ENCODE measurements around the gene RFX7.
A peak's percentile ranks its signal among the peaks of the same experiment; 100 is the strongest.

RFX7 gene

DNA sequence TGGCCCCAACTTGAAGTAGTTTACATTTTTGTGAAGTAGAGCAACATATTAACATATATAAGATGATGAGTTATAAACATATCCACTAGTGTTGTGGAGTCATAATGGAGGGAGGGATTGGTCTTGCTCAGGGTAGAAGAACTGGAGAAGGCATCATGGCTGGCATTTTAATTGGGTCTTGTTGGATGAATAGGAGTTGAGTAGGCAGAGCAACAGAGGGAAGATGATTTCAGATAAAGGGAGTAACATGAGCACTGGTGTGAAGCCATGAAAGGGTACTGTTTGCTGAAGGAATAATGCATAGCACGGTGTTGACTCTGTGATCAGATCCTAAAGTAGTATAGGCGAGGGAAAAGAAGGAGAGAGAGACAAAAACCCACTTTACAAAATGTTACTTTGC is 3.6 kb upstream of the RFX7 start:
- H3K27ac ChIP-seq, result no peak overlapping the region
- no peaks in the 10 kb centered on the region for H3K9me3 ChIP-seq (ENCODE audit: low read depth, low read length)
- DNase-seq (ENCODE audit: low read depth, low spot score), result no peak
- H3K9ac ChIP-seq (ENCODE audit: insufficient read length), result no peak overlapping the region
- no peak for TF ChIP-seq FOXP2 (optimal IDR thresholded peaks at IDR 0.05; ENCODE audit: control extremely low read depth, extremely low read length, insufficient read depth)
- TF ChIP-seq POLR2AphosphoS5 (IDR thresholded peaks at IDR 0.05; ENCODE audit: borderline replicate concordance, low read depth, low read length), result no peak
- H3K4me3 ChIP-seq, result no peak overlapping the region
- no peaks in the 10 kb centered on the region for H3K36me3 ChIP-seq (ENCODE audit: insufficient read depth, low read length)

DNA sequence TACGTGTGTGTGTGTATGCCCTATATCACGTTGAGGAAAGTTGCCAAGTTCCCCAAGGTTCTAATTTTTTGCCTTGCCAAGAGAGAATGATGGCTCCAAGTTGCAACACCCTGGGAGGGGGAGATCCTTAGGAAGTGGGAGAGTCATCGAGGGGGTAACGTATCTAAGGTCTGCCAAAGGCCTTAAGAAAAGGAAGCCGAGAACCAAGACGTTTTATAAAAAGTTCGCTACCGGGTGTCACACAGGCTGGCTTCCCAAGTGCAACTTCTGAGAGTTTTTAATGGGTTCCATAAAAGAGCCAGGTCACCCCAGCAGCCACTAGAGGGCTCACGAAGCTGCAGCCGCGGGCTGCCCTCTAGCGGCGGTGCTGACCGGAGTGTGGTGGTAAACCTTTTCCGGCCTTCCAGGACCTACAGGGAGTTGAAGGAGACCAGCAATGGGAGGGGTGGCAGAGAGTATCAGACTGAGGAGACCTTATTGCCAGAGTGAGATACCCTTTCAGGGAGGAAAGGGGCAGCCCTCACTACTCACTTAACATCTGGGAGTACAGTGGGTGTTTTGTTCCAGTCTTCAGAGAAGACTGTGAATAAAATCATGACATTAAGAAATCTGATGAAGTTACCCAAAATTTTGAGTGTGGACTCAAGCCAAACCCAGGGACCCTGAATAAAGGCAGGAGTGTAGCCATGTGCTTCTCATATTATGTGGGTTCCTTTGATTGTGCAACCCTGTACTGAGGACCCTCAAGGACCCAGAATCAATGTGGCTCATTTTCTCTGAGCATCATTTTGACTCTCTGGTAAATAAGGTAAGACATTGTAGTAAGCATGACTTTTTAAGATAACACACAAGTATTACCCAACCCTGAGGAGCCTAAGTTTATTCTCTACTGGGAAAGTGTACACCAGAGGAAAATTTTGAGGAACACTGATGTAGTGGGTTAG is 2.5 kb upstream of the RFX7 start:
- Histone ChIP-seq H3K36me3 (ENCODE audit: insufficient read depth, low read length) (no peaks in the 10 kb centered on the region), H3K27ac (peak overlapping the region; percentile 53), H3K4me3 (peak overlapping the region; percentile 77), H3K9ac (ENCODE audit: insufficient read length) (peak overlapping the region; percentile 57), H3K9me3 (ENCODE audit: low read depth, low read length) (no peaks in the 10 kb centered on the region)
- peak; percentile 70 for DNase-seq (ENCODE audit: low read depth, low spot score)
- TF ChIP-seq POLR2AphosphoS5 (IDR thresholded peaks at IDR 0.05; ENCODE audit: borderline replicate concordance, low read depth, low read length) (peak; percentile 64), EZH2 (IDR thresholded peaks at IDR 0.05) (no peak)

DNA sequence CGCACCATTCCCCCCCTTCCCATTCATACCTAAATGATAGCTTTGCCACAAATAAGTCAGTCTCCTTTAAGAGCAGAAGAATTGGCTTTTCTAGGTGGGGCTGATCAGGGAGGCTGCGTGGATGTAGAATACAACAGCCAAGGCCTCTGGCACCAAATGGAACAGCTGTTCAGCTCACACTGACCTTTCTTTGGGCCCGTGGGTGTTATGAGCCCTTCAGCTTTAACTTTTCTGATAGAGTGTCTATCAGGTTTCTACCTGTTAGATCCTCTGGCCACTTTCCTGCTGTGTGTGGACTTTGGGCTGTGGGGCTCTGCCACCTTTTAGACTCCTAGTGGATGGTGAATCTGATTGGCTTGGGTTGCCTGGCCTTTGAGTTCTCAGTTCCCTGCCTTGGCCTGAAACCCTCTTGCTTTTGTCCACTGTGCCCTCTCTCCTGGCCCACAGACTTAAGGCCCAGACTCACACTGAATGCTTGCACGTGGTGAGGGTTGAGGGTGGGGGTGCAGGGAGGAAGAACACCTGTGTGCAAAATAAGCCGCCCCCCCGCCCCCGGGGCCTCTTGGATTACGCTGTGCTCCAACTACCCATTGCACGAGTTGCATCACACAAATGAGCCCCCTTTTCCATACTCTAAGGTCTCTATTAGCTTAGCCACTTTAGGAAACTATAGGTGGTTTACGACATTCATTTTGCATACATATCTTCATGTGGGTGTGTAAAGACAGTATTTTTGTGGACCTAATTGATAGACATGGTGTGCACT is 1.3 kb upstream of the RFX7 start:
- DNase-seq (ENCODE audit: low read depth, low spot score), result no peak
- no peak for TF ChIP-seq EZH2 (IDR thresholded peaks at IDR 0.05)
- no peak for TF ChIP-seq FOXP2 (optimal IDR thresholded peaks at IDR 0.05; ENCODE audit: control extremely low read depth, extremely low read length, insufficient read depth)
- no peak for TF ChIP-seq POLR2AphosphoS5 (IDR thresholded peaks at IDR 0.05; ENCODE audit: borderline replicate concordance, low read depth, low read length)
- H3K4me3 ChIP-seq, result peak overlapping the region; percentile 77
- H3K36me3 ChIP-seq (ENCODE audit: insufficient read depth, low read length), result no peaks in the 10 kb centered on the region
- no peak overlapping the region for H3K9ac ChIP-seq (ENCODE audit: insufficient read length)
- H3K9me3 ChIP-seq (ENCODE audit: low read depth, low read length), result no peaks in the 10 kb centered on the region
- peak overlapping the region; percentile 53 for H3K27ac ChIP-seq

DNA sequence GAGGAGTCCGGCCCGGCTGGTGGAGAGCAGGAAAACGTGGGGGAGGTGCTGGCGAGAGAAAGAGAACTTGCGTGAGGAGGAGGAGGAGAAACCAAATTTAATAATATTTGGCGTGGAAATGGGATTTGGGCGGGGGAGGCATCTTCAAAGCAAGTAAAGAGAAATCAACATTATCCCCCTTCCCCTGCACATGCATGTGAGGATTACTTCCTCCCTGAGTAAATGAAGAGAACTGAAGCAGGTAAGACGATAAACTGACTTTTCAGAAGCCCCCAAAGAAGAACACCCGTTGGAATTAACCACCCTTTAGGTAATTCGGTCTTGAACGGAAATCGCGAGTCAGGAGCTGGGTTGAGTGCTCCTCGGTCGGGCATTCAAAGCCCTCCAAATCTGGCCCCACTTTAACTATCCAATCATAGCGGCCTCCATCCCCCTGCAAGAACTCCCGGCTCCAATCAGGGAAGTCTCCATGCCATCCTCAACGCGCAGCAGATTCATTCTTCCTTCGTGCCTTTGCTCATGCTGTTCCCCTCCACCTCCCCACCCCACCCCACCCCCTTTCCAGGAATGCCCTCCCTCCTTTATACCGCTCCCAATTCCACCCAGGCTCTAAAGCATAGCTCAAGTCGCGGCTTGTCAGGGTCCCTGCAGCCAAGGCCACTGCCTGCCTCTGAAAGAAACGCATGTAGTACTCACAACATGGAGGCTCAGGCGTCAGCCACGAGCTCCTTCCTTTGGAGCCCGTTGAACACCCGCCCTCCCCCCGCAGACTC is 545 bp upstream of the RFX7 start:
- no peak for DNase-seq (ENCODE audit: low read depth, low spot score)
- H3K9ac ChIP-seq (ENCODE audit: insufficient read length), result no peak overlapping the region
- H3K36me3 ChIP-seq (ENCODE audit: insufficient read depth, low read length), result no peaks in the 10 kb centered on the region

DNA sequence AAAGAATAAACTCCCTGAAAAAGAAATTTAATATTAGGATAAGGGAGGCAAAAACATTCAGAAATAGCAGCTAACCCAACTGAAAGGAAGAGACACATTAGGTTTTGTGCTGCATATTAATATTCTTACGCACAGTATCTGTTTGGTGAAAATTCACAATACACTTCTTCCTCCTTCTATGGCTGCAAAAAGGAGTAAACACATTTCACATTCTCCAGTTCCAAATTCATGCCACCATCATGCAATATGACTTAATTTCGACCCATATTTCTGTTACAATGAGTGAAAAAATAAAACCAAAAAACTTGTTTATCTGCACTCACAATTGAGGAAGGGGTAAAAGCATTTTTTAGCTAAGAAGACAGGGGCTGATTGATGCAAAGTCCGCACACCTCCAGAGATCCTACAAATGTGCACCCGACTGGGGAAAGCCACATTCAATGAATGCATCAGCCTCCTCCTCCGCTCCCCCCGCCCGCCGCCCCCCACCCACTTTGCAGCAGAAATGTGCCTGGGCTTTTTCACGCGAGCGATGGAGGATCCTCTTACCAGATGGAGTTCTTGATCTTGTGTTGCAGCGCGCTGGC is 1.0 kb downstream of the RFX7 start:
- peak overlapping the region; percentile 90 for H3K4me3 ChIP-seq
- no peak for DNase-seq (ENCODE audit: low read depth, low spot score)
- H3K27ac ChIP-seq, result peak overlapping the region; percentile 16; the same call in 1 of the 2 replicates
- H3K36me3 ChIP-seq (ENCODE audit: insufficient read depth, low read length), result peaks cover 7% of the 10 kb centered on the region; the same call in 1 of the 2 replicates
- no peak for TF ChIP-seq FOXP2 (optimal IDR thresholded peaks at IDR 0.05; ENCODE audit: control extremely low read depth, extremely low read length, insufficient read depth)
- H3K9ac ChIP-seq (ENCODE audit: insufficient read length), result peak overlapping the region; percentile 71
- no peaks in the 10 kb centered on the region for H3K9me3 ChIP-seq (ENCODE audit: low read depth, low read length)

More for the DNA sequence above, 545 bp upstream of the RFX7 start:
- H3K27ac ChIP-seq, result no peak overlapping the region; the same call in 1 of the 2 replicates
- no peaks in the 10 kb centered on the region for H3K9me3 ChIP-seq (ENCODE audit: low read depth, low read length)
- TF ChIP-seq FOXP2 (optimal IDR thresholded peaks at IDR 0.05; ENCODE audit: control extremely low read depth, extremely low read length, insufficient read depth), result no peak
- TF ChIP-seq POLR2AphosphoS5 (IDR thresholded peaks at IDR 0.05; ENCODE audit: borderline replicate concordance, low read depth, low read length), result peak; percentile 56
- H3K4me3 ChIP-seq, result peak overlapping the region; percentile 73

DNA sequence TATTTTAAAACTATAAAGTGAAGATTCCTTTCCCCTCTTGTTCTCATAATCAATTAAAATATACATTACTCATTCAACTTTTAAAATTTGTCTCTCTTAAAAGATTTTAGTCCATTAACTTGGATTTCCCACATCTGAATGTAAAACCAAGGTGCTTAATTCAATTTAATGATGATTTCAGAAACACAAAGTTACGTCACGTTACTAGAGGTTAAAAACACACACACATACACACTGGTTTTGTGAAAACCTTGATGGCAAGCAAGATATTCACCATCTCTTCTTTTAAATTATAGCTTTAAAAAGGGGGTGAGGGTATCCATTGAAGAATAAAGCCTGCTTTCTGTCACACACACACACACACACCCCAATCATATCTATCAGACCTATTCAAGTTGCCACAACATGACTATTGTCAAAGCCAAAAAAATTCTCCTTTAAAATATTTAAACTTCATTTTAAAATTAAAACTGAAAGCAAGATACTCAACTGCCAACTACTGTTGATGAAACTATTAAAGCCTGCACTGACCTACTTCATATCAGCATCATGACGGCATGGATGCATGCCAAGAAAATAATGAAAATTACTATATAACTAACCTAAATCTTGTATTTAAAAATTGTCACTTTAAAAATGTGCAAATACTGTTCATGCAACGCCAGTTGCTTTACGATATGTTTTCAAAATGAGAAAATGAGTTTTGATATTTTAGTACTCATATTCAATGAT is 2.1 kb downstream of the RFX7 start:
- Histone ChIP-seq H3K4me3 (peak overlapping the region; percentile 90), H3K9ac (ENCODE audit: insufficient read length) (peak overlapping the region; percentile 71), H3K27ac (no peak overlapping the region), H3K9me3 (ENCODE audit: low read depth, low read length) (no peaks in the 10 kb centered on the region), H3K36me3 (ENCODE audit: insufficient read depth, low read length) (peaks cover 11% of the 10 kb centered on the region; the same call in 1 of the 2 replicates)
- TF ChIP-seq EZH2 (IDR thresholded peaks at IDR 0.05), result no peak
- no peak for TF ChIP-seq POLR2AphosphoS5 (IDR thresholded peaks at IDR 0.05; ENCODE audit: borderline replicate concordance, low read depth, low read length)
- no peak for TF ChIP-seq FOXP2 (optimal IDR thresholded peaks at IDR 0.05; ENCODE audit: control extremely low read depth, extremely low read length, insufficient read depth)
- DNase-seq (ENCODE audit: low read depth, low spot score), result no peak

DNA sequence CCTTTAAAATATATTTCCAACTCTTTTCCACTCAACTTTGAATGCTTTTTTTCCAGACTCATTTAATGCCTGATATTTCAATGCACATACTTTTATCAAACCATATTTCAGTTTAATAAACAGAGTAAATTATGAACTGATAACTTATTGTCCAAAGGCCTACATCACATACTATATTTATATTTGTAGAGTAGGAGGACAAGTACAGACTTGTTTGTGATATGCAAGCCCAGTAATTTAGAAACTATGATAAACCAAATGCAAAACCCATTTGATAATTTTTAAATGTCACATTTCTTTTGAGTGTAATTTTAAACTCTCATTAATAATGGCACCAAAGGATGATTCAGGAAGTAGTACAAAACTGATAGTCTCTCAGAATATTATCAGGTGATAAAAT is 3.3 kb downstream of the RFX7 start:
- no peak overlapping the region for H3K9ac ChIP-seq (ENCODE audit: insufficient read length)
- no peak for TF ChIP-seq EZH2 (IDR thresholded peaks at IDR 0.05)
- TF ChIP-seq FOXP2 (optimal IDR thresholded peaks at IDR 0.05; ENCODE audit: control extremely low read depth, extremely low read length, insufficient read depth), result no peak
- TF ChIP-seq POLR2AphosphoS5 (IDR thresholded peaks at IDR 0.05; ENCODE audit: borderline replicate concordance, low read depth, low read length), result no peak
- no peak for DNase-seq (ENCODE audit: low read depth, low spot score)
- H3K36me3 ChIP-seq (ENCODE audit: insufficient read depth, low read length), result peaks cover 11% of the 10 kb centered on the region; the same call in 1 of the 2 replicates
- H3K9me3 ChIP-seq (ENCODE audit: low read depth, low read length), result no peaks in the 10 kb centered on the region
- H3K4me3 ChIP-seq, result no peak overlapping the region
- H3K27ac ChIP-seq, result no peak overlapping the region

Data from SK-N-MC (cell line).